HG03565 (cell line): ENCODE data around the gene CHPF.

Experiments
- ATAC-seq: cut with Tn5 transposase; IDR thresholded peaks from one replicate; pipeline ENCODE4 v1.9.1; 2021; ENCODE audit warnings: mild to moderate bottlenecking, moderate library complexity; ENCODE audit not compliant: unreplicated experiment

CHPF gene

GRCh38 chr2:219514836-219515235 is 28.8 kb downstream of the CHPF start:
- ATAC-seq: no peak

- no peak for ATAC-seq
Observed at GRCh38 chr2:219514196-219514761, 29.3 kb downstream of the CHPF start, which contains the start of gene ASIC4. Gene ASIC4 (plus strand): TSS chr2:219514482. CDS start chr2:219514725, 243 bp downstream.

GRCh38 chr2:219513787-219514186 is 29.8 kb downstream of the CHPF start:
- ATAC-seq: no peak

- no peak for ATAC-seq
Observed at GRCh38 chr2:219512524-219513216, 30.9 kb downstream of the CHPF start.

- ATAC-seq: no peak
Observed at GRCh38 chr2:219511547-219512325, 31.9 kb downstream of the CHPF start.

- no peak for ATAC-seq
Observed at GRCh38 chr2:219510512-219511135, 33.0 kb downstream of the CHPF start.

GRCh38 chr2:219509780-219510511 is 33.7 kb downstream of the CHPF start:
- ATAC-seq: peak; percentile 55

- no peak for ATAC-seq
Observed at GRCh38 chr2:219508971-219509779, 34.4 kb downstream of the CHPF start.

GRCh38 chr2:219508444-219508734 is 35.2 kb downstream of the CHPF start:
- no peak for ATAC-seq

- ATAC-seq: no peak
Observed at GRCh38 chr2:219507581-219508443, 35.8 kb downstream of the CHPF start.

- no peak for ATAC-seq
Observed at GRCh38 chr2:219506802-219507526, 36.6 kb downstream of the CHPF start.

- no peak for ATAC-seq
Observed at GRCh38 chr2:219506153-219506801, 37.3 kb downstream of the CHPF start.

- ATAC-seq: no peak
Observed at GRCh38 chr2:219505585-219505984, 38.0 kb downstream of the CHPF start.

GRCh38 chr2:219502618-219503017 is 41.0 kb downstream of the CHPF start:
- ATAC-seq: no peak

GRCh38 chr2:219501849-219502248 is 41.8 kb downstream of the CHPF start:
- ATAC-seq: no peak

GRCh38 chr2:219500135-219500534 is 43.5 kb downstream of the CHPF start:
- no peak for ATAC-seq

GRCh38 chr2:219499555-219499954 is 44.1 kb downstream of the CHPF start:
- ATAC-seq: no peak

- no peak for ATAC-seq
Observed at GRCh38 chr2:219499058-219499307, 44.6 kb downstream of the CHPF start.
